GM23338 (cell line): ENCODE measurements around the gene PSMD6. TPM values are rescaled to one million over a fixed set of nuclear protein-coding genes. Genes with fewer than 3 reads are reported as not detected.

Experiments
- ATAC-seq: fragments of 200-7000 bp; cut with Tn5 transposase; 3 replicates; pipeline ENCODE4 v1.9.1; 2020
- DNase-seq: peaks from one replicate; pipeline ENCODE4 v3.0.0-alpha.2; 2015; ENCODE audit warnings: low spot score
- H2AFZ ChIP-seq: fragments of 200-600 bp; sonication (generic); 2 replicates; pipeline ENCODE4 v1.8.0; 2016; ENCODE audit warnings: antibody characterized with exemption, mild to moderate bottlenecking, moderate library complexity
- H3F3A ChIP-seq: fragments of 200-600 bp; sonication (generic); replicated peaks from 2 replicates; pipeline ENCODE4 v1.8.0; 2017; ENCODE audit warnings: antibody characterized with exemption, mixed run types, low read depth
- H3K27ac ChIP-seq: fragments of 200-600 bp; sonication (generic); 2 replicates; pipeline ENCODE4 v1.6.1; 2016; ENCODE audit warnings: low read depth
- H3K27me3 ChIP-seq: fragments of 200-600 bp; sonication (generic); 2 replicates; pipeline ENCODE4 v1.8.0; 2016; ENCODE audit warnings: mild to moderate bottlenecking, mixed run types, moderate library complexity; ENCODE audit not compliant: insufficient read depth
- H3K36me3 ChIP-seq: fragments of 200-600 bp; sonication (generic); 2 replicates; pipeline ENCODE4 v1.8.0; 2016; ENCODE audit warnings: mild to moderate bottlenecking; ENCODE audit not compliant: insufficient read depth
- H3K4me1 ChIP-seq: fragments of 200-600 bp; sonication (generic); 2 replicates; pipeline ENCODE4 v1.8.0; 2016; ENCODE audit warnings: mild to moderate bottlenecking, moderate library complexity; ENCODE audit not compliant: insufficient read depth
- H3K4me2 ChIP-seq: fragments of 200-600 bp; sonication (generic); 2 replicates; pipeline ENCODE4 v1.7.1; 2017; ENCODE audit warnings: mixed run types
- H3K4me3 ChIP-seq: fragments of 200-600 bp; sonication (generic); 2 replicates; pipeline ENCODE4 v1.6.1; 2016; ENCODE audit warnings: mixed run types
- H3K79me2 ChIP-seq: fragments of 200-600 bp; sonication (generic); replicated peaks from 2 replicates; pipeline ENCODE4 v1.8.0; 2017; ENCODE audit warnings: mild to moderate bottlenecking; ENCODE audit not compliant: insufficient read depth
- H3K9me2 ChIP-seq: fragments of 200-600 bp; sonication (generic); 2 replicates; pipeline ENCODE4 v1.8.0; 2017; ENCODE audit not compliant: insufficient read depth
- H4K20me1 ChIP-seq: fragments of 200-600 bp; sonication (generic); replicated peaks from 2 replicates; pipeline ENCODE4 v1.8.0; 2017; ENCODE audit warnings: mild to moderate bottlenecking; ENCODE audit not compliant: insufficient read depth
- H3K27ac Mint-ChIP-seq: 2 replicates; pipeline ENCODE4 v1.8.0; 2020; ENCODE audit warnings: inconsistent platforms, mild to moderate bottlenecking, moderate library complexity, mixed read lengths
- H3K27me3 Mint-ChIP-seq: 3 replicates; pipeline ENCODE4 v1.8.0; 2022; ENCODE audit warnings: low read depth, mild to moderate bottlenecking, moderate library complexity, mixed read lengths, inconsistent platforms; ENCODE audit not compliant: insufficient read depth, poor library complexity
- H3K36me3 Mint-ChIP-seq: 3 replicates; pipeline ENCODE4 v1.8.0; 2021; ENCODE audit warnings: low read depth, mild to moderate bottlenecking, inconsistent platforms, moderate library complexity, mixed read lengths
- H3K4me1 Mint-ChIP-seq: 3 replicates; pipeline ENCODE4 v1.8.0; 2020; ENCODE audit warnings: mild to moderate bottlenecking, inconsistent platforms, mixed read lengths
- H3K4me3 Mint-ChIP-seq: 3 replicates; pipeline ENCODE4 v1.8.0; 2021; ENCODE audit warnings: moderate library complexity, mild to moderate bottlenecking, inconsistent platforms, mixed read lengths
- H3K9me3 Mint-ChIP-seq: 3 replicates; pipeline ENCODE4 v1.8.0; 2020; ENCODE audit warnings: moderate library complexity, mild to moderate bottlenecking, inconsistent platforms, mixed read lengths
- CREB1 ChIP-seq: fragments of 250-450 bp; sonication (Bioruptor Pico); IDR thresholded peaks from 2 replicates; pipeline ENCODE4 v1.5.0; 2020; ENCODE audit warnings: low read depth, mild to moderate bottlenecking, moderate library complexity
- EZH2phosphoT487 ChIP-seq: fragments of 200-600 bp; sonication (generic); IDR thresholded peaks from one replicate; pipeline ENCODE4 v1.8.1; 2018; ENCODE audit warnings: antibody characterized with exemption; ENCODE audit not compliant: unreplicated experiment
- ZNF114 ChIP-seq: fragments of 250-450 bp; sonication (Bioruptor Pico); IDR thresholded peaks from 2 replicates; pipeline ENCODE4 v1.5.0; 2020; ENCODE audit warnings: mild to moderate bottlenecking, moderate library complexity
- ZNF331 ChIP-seq: fragments of 250-450 bp; sonication (Bioruptor Pico); IDR thresholded peaks from 2 replicates; pipeline ENCODE4 v1.5.0; 2020; ENCODE audit warnings: low read depth, mild to moderate bottlenecking, moderate library complexity
- polyA plus RNA-seq: library from polyadenylated mRNA; unstranded; fragments of >200 nt; fragmentation: Nextera tagmentation; extraction: Ambion mirVana; gene quantifications from 2 replicates; pipeline ENCODE4 v1.2.1, GENCODE V29; 2016
- total RNA-seq: library from RNA; depleted of rRNA; stranded (reverse); fragments of >200 nt; shearing (Covaris generic); gene quantifications from 2 replicates; pipeline ENCODE4 v1.2.3, GENCODE V29; 2014
- TF ChIP-seq, protein P1 (sequence below), 2 experiments: fragments of 200-600 bp in 1 of 2; sonication (generic) in 1 of 2; conservative IDR thresholded peaks; 2 replicates each; pipeline versions ENCODE4 v1.5.1 to v1.6.1; 2016 to 2017; ENCODE audit warnings: antibody characterized with exemption in 2 of 2, low read depth in 2 of 2, mild to moderate bottlenecking in 2 of 2, moderate library complexity in 1 of 2
- TF ChIP-seq, protein P2 (sequence below): fragments of 250-450 bp; sonication (Bioruptor Pico); IDR thresholded peaks from 2 replicates; pipeline ENCODE4 v1.5.0; 2020; ENCODE audit warnings: mild to moderate bottlenecking, moderate library complexity
- TF ChIP-seq, protein P3 (sequence below): IDR thresholded peaks from 2 replicates; pipeline ENCODE4 v1.6.1; 2016; ENCODE audit warnings: antibody characterized with exemption

Gene PSMD6
- total and polyA plus RNA-seq, 2 experiments from 2014 or later, result 98.1 to 205 TPM

- TF ChIP-seq, protein P1, sequence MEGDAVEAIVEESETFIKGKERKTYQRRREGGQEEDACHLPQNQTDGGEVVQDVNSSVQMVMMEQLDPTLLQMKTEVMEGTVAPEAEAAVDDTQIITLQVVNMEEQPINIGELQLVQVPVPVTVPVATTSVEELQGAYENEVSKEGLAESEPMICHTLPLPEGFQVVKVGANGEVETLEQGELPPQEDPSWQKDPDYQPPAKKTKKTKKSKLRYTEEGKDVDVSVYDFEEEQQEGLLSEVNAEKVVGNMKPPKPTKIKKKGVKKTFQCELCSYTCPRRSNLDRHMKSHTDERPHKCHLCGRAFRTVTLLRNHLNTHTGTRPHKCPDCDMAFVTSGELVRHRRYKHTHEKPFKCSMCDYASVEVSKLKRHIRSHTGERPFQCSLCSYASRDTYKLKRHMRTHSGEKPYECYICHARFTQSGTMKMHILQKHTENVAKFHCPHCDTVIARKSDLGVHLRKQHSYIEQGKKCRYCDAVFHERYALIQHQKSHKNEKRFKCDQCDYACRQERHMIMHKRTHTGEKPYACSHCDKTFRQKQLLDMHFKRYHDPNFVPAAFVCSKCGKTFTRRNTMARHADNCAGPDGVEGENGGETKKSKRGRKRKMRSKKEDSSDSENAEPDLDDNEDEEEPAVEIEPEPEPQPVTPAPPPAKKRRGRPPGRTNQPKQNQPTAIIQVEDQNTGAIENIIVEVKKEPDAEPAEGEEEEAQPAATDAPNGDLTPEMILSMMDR (conservative IDR thresholded peaks at IDR 0.05; ENCODE audit: low read depth in 2 of 2), result no peak
- TF ChIP-seq CREB1 (CRISPR knock-in tag), result no peak
- no peak for TF ChIP-seq EZH2phosphoT487
- TF ChIP-seq ZNF114 (CRISPR knock-in tag), result no peak
- TF ChIP-seq ZNF331 (CRISPR knock-in tag), result no peak
- Histone ChIP-seq H3K27me3 (no peaks in the 10 kb centered on the region), H3K9me2 (no peaks in the 10 kb centered on the region), H2AFZ (no peak overlapping the region), H4K20me1 (no peaks in the 10 kb centered on the region), H3F3A (no peaks in the 10 kb centered on the region), H3K36me3 (no peaks in the 10 kb centered on the region), H3K4me3 (no peak overlapping the region), H3K79me2 (no peaks in the 10 kb centered on the region), H3K4me1 (peaks cover 19% of the 10 kb centered on the region), H3K4me2 (no peak overlapping the region), H3K27ac (no peak overlapping the region)
- no peak for DNase-seq
- no peak overlapping the region for H3K27ac Mint-ChIP-seq
- H3K4me1 Mint-ChIP-seq, result peaks cover 17% of the 10 kb centered on the region
- ATAC-seq, result no peak
- H3K9me3 Mint-ChIP-seq, result no peaks in the 10 kb centered on the region
- no peak overlapping the region for H3K4me3 Mint-ChIP-seq
- H3K36me3 Mint-ChIP-seq, result no peaks in the 10 kb centered on the region
- H3K27me3 Mint-ChIP-seq, result no peaks in the 10 kb centered on the region
These were observed 30.3 kb upstream of the PSMD6 start for GRCh38 chr3:64053581-64053980.

DNA sequence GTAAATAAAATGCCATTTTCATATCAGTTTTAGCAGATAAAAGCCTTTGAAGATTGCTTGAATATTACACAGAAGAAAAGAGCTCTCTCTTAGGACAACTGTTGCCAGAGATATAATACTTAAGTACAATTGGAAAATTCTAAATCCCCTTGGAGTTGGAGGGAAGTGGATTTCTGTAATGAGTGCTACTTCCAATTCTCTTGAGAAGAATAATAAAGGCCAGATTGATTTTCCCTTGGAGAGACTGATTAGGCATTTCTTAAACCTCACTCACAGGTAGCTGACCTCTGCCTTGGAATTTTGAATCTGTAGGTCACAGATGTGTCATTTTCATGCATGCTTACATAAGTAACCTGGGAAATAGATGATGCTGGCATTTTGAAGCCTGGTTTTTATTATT is 29.8 kb upstream of the PSMD6 start:
- Mint-ChIP-seq H3K4me3 (no peak overlapping the region), H3K9me3 (no peaks in the 10 kb centered on the region), H3K36me3 (no peaks in the 10 kb centered on the region), H3K27me3 (no peaks in the 10 kb centered on the region), H3K27ac (no peak overlapping the region), H3K4me1 (peaks cover 21% of the 10 kb centered on the region)
- peaks cover 24% of the 10 kb centered on the region for H3K4me1 ChIP-seq
- H3K36me3 ChIP-seq, result no peaks in the 10 kb centered on the region
- no peaks in the 10 kb centered on the region for H4K20me1 ChIP-seq
- no peak overlapping the region for H3K4me2 ChIP-seq
- no peak overlapping the region for H2AFZ ChIP-seq
- ATAC-seq (no peak), DNase-seq (no peak)
- H3K4me3 ChIP-seq, result no peak overlapping the region
- H3K79me2 ChIP-seq, result no peaks in the 10 kb centered on the region
- H3F3A ChIP-seq, result no peaks in the 10 kb centered on the region
- no peak overlapping the region for H3K27ac ChIP-seq
- H3K9me2 ChIP-seq, result no peaks in the 10 kb centered on the region
- H3K27me3 ChIP-seq, result no peaks in the 10 kb centered on the region
- TF ChIP-seq, protein P2, sequence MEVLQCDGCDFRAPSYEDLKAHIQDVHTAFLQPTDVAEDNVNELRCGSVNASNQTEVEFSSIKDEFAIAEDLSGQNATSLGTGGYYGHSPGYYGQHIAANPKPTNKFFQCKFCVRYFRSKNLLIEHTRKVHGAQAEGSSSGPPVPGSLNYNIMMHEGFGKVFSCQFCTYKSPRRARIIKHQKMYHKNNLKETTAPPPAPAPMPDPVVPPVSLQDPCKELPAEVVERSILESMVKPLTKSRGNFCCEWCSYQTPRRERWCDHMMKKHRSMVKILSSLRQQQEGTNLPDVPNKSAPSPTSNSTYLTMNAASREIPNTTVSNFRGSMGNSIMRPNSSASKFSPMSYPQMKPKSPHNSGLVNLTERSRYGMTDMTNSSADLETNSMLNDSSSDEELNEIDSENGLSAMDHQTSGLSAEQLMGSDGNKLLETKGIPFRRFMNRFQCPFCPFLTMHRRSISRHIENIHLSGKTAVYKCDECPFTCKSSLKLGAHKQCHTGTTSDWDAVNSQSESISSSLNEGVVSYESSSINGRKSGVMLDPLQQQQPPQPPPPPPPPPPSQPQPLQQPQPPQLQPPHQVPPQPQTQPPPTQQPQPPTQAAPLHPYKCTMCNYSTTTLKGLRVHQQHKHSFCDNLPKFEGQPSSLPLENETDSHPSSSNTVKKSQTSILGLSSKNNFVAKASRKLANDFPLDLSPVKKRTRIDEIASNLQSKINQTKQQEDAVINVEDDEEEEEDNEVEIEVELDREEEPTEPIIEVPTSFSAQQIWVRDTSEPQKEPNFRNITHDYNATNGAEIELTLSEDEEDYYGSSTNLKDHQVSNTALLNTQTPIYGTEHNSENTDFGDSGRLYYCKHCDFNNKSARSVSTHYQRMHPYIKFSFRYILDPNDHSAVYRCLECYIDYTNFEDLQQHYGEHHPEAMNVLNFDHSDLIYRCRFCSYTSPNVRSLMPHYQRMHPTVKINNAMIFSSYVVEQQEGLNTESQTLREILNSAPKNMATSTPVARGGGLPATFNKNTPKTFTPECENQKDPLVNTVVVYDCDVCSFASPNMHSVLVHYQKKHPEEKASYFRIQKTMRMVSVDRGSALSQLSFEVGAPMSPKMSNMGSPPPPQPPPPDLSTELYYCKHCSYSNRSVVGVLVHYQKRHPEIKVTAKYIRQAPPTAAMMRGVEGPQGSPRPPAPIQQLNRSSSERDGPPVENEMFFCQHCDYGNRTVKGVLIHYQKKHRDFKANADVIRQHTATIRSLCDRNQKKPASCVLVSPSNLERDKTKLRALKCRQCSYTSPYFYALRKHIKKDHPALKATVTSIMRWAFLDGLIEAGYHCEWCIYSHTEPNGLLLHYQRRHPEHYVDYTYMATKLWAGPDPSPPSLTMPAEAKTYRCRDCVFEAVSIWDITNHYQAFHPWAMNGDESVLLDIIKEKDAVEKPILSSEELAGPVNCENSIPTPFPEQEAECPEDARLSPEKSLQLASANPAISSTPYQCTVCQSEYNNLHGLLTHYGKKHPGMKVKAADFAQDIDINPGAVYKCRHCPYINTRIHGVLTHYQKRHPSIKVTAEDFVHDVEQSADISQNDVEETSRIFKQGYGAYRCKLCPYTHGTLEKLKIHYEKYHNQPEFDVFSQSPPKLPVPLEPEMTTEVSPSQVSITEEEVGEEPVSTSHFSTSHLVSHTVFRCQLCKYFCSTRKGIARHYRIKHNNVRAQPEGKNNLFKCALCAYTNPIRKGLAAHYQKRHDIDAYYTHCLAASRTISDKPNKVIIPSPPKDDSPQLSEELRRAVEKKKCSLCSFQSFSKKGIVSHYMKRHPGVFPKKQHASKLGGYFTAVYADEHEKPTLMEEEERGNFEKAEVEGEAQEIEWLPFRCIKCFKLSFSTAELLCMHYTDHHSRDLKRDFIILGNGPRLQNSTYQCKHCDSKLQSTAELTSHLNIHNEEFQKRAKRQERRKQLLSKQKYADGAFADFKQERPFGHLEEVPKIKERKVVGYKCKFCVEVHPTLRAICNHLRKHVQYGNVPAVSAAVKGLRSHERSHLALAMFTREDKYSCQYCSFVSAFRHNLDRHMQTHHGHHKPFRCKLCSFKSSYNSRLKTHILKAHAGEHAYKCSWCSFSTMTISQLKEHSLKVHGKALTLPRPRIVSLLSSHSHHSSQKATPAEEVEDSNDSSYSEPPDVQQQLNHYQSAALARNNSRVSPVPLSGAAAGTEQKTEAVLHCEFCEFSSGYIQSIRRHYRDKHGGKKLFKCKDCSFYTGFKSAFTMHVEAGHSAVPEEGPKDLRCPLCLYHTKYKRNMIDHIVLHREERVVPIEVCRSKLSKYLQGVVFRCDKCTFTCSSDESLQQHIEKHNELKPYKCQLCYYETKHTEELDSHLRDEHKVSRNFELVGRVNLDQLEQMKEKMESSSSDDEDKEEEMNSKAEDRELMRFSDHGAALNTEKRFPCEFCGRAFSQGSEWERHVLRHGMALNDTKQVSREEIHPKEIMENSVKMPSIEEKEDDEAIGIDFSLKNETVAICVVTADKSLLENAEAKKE (CRISPR knock-in tag), result no peak
- no peak for TF ChIP-seq EZH2phosphoT487
- TF ChIP-seq, protein P3, sequence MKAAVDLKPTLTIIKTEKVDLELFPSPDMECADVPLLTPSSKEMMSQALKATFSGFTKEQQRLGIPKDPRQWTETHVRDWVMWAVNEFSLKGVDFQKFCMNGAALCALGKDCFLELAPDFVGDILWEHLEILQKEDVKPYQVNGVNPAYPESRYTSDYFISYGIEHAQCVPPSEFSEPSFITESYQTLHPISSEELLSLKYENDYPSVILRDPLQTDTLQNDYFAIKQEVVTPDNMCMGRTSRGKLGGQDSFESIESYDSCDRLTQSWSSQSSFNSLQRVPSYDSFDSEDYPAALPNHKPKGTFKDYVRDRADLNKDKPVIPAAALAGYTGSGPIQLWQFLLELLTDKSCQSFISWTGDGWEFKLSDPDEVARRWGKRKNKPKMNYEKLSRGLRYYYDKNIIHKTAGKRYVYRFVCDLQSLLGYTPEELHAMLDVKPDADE, result no peak
- TF ChIP-seq, protein P1 (conservative IDR thresholded peaks at IDR 0.05; ENCODE audit: low read depth in 2 of 2), result no peak
